Lung microvascular endothelial cell (primary cell): ENCODE results near the gene CISD3. TPM values are rescaled to one million over a fixed set of nuclear protein-coding genes. Genes with fewer than 3 reads are reported as not detected.
"Not testable (repeated sequence)": the region's sequence is repeated elsewhere in the genome, so short reads cannot be mapped to it uniquely, and the experiment has no call there.

Source experiments
- DNase-seq, 2 donors: peaks; one replicate each; pipeline versions ENCODE4 v3.0.0 to v3.0.0-alpha.2; 2010; ENCODE audit warnings: low read depth in 2 of 2
- total RNA-seq: library from RNA; depleted of rRNA; stranded (reverse); fragments of >200 nt; gene quantifications from 2 replicates; pipeline ENCODE4 v1.2.1, GENCODE V29; 2014

Gene CISD3
- total RNA-seq, 1 donor from 2014 or later = 3.6 TPM

GRCh38 chr17:38707678-38708351, 22.3 kb upstream of the CISD3 start:
- DNase-seq = no peak

GRCh38 chr17:38709104-38709820, 20.9 kb upstream of the CISD3 start:
- no peak for DNase-seq

GRCh38 chr17:38709864-38710603, 20.1 kb upstream of the CISD3 start:
- no peak for DNase-seq

GRCh38 chr17:38710604-38710962, 19.6 kb upstream of the CISD3 start:
- no peak for DNase-seq

- DNase-seq = no peak
Observed at GRCh38 chr17:38710985-38711384, 19.2 kb upstream of the CISD3 start.

GRCh38 chr17:38711792-38712571, 18.2 kb upstream of the CISD3 start:
- no peak for DNase-seq

GRCh38 chr17:38712593-38712992, 17.5 kb upstream of the CISD3 start:
- DNase-seq = no peak

- DNase-seq = no peak
Observed at GRCh38 chr17:38713456-38714075, 16.6 kb upstream of the CISD3 start.

- DNase-seq = no peak
Observed at GRCh38 chr17:38715216-38715943, 14.8 kb upstream of the CISD3 start.

- DNase-seq = no peak
Observed at GRCh38 chr17:38716368-38717005, 13.7 kb upstream of the CISD3 start.

GRCh38 chr17:38717139-38717745, 12.9 kb upstream of the CISD3 start:
- DNase-seq = no peak

GRCh38 chr17:38719289-38719942, 10.7 kb upstream of the CISD3 start:
- no peak for DNase-seq

GRCh38 chr17:38719943-38720641, 10.0 kb upstream of the CISD3 start:
- no peak for DNase-seq

GRCh38 chr17:38720941-38721340, 9.2 kb upstream of the CISD3 start:
- no peak for DNase-seq

- no peak for DNase-seq
Observed at GRCh38 chr17:38721802-38722201, 8.3 kb upstream of the CISD3 start.

GRCh38 chr17:38724337-38724988, 5.7 kb upstream of the CISD3 start:
- no peak for DNase-seq

GRCh38 chr17:38725066-38725465, 5.1 kb upstream of the CISD3 start:
- no peak for DNase-seq

GRCh38 chr17:38726145-38726544, 4.0 kb upstream of the CISD3 start:
- DNase-seq = not testable (repeated sequence)
